Measurements from ENCODE around the gene IREB2.

The IREB2 gene

GRCh38 chr15:78394026-78394425 is 44.0 kb upstream of the IREB2 start:
- TF ChIP-seq FOXP2 (optimal IDR thresholded peaks at IDR 0.05; ENCODE audit: borderline replicate concordance, extremely low read depth, extremely low read length, insufficient read depth) (no peak), TAF1 (IDR thresholded peaks at IDR 0.05; ENCODE audit: borderline replicate concordance, insufficient read depth, low read length) (no peak), POLR2AphosphoS5 (IDR thresholded peaks at IDR 0.05; ENCODE audit: low read depth, low read length) (no peak), SIN3A (IDR thresholded peaks at IDR 0.05; ENCODE audit: borderline replicate concordance, insufficient read depth, low read length) (no peak)
- TF ChIP-seq, protein P1, sequence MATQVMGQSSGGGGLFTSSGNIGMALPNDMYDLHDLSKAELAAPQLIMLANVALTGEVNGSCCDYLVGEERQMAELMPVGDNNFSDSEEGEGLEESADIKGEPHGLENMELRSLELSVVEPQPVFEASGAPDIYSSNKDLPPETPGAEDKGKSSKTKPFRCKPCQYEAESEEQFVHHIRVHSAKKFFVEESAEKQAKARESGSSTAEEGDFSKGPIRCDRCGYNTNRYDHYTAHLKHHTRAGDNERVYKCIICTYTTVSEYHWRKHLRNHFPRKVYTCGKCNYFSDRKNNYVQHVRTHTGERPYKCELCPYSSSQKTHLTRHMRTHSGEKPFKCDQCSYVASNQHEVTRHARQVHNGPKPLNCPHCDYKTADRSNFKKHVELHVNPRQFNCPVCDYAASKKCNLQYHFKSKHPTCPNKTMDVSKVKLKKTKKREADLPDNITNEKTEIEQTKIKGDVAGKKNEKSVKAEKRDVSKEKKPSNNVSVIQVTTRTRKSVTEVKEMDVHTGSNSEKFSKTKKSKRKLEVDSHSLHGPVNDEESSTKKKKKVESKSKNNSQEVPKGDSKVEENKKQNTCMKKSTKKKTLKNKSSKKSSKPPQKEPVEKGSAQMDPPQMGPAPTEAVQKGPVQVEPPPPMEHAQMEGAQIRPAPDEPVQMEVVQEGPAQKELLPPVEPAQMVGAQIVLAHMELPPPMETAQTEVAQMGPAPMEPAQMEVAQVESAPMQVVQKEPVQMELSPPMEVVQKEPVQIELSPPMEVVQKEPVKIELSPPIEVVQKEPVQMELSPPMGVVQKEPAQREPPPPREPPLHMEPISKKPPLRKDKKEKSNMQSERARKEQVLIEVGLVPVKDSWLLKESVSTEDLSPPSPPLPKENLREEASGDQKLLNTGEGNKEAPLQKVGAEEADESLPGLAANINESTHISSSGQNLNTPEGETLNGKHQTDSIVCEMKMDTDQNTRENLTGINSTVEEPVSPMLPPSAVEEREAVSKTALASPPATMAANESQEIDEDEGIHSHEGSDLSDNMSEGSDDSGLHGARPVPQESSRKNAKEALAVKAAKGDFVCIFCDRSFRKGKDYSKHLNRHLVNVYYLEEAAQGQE (IDR thresholded peaks at IDR 0.05; ENCODE audit: insufficient read depth in 1 of 2, low read depth in 2 of 2, low read length in 2 of 2), result no peak

- no peak for TF ChIP-seq POLR2AphosphoS5 (IDR thresholded peaks at IDR 0.05; ENCODE audit: low read depth, low read length)
- TF ChIP-seq FOXP2 (optimal IDR thresholded peaks at IDR 0.05; ENCODE audit: borderline replicate concordance, extremely low read depth, extremely low read length, insufficient read depth), result no peak
- no peak for TF ChIP-seq SIN3A (IDR thresholded peaks at IDR 0.05; ENCODE audit: borderline replicate concordance, insufficient read depth, low read length)
- no peak for TF ChIP-seq TAF1 (IDR thresholded peaks at IDR 0.05; ENCODE audit: borderline replicate concordance, insufficient read depth, low read length)
- TF ChIP-seq, protein P1 (IDR thresholded peaks at IDR 0.05; ENCODE audit: insufficient read depth in 1 of 2, low read depth in 2 of 2, low read length in 2 of 2), result no peak
Measured at GRCh38 chr15:78394981-78395616, 42.9 kb upstream of the IREB2 start.

DNA sequence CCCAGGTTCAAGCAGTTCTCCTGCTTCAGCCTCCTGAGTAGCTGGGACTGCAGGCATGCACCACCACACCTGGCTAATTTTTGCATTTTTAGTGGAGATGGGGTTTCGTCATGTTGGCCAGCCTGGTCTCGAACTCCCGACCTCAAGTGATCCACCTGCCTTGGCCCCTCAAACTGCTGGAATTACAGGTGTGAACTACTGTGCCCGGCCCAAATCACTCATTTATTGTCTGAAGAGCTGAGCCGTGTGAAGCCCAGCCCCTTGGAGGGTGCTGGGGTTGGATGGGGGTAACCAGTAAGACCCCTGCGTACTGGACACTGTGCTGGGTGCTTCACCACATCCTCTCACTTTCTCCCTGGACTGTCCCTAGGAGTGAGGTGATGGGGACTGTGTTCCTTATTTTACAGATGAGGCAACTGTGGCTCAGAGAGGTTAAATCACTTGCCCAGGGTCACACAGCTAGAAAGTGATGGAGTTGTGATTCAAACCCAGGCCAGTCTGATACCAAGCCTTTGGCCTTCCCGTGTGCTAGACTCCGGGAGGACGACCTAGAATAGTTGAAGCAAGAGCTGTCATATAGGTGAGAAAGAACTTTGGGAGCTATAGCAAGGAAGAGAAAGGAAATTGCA is 41.7 kb upstream of the IREB2 start:
- TF ChIP-seq, protein P1 (IDR thresholded peaks at IDR 0.05; ENCODE audit: insufficient read depth in 1 of 2, low read depth in 2 of 2, low read length in 2 of 2), result no peak
- TF ChIP-seq SIN3A (IDR thresholded peaks at IDR 0.05; ENCODE audit: borderline replicate concordance, insufficient read depth, low read length) (no peak), TAF1 (IDR thresholded peaks at IDR 0.05; ENCODE audit: borderline replicate concordance, insufficient read depth, low read length) (no peak), FOXP2 (optimal IDR thresholded peaks at IDR 0.05; ENCODE audit: borderline replicate concordance, extremely low read depth, extremely low read length, insufficient read depth) (no peak), POLR2AphosphoS5 (IDR thresholded peaks at IDR 0.05; ENCODE audit: low read depth, low read length) (no peak)

DNA sequence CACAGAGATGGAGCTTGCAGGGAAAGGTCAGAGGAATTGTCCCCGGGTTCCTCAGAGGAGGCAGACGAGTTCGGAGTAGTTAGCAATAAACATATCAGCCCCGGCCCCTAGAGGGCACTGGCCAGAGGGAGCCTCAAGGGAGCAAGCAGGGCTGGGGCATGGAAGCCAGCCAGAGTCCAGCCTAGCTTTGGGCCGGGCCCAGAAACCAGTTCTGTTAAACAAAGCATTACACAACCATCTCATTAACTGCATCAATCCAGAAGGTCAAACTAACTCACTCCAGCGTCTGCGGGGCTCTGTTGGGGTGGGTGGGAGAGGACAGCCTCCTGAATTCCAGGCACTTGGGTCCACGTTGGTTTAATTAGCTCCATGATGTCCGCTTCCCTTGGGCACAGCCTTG is 41.0 kb upstream of the IREB2 start:
- TF ChIP-seq TAF1 (IDR thresholded peaks at IDR 0.05; ENCODE audit: borderline replicate concordance, insufficient read depth, low read length) (no peak), FOXP2 (optimal IDR thresholded peaks at IDR 0.05; ENCODE audit: borderline replicate concordance, extremely low read depth, extremely low read length, insufficient read depth) (no peak), SIN3A (IDR thresholded peaks at IDR 0.05; ENCODE audit: borderline replicate concordance, insufficient read depth, low read length) (no peak), POLR2AphosphoS5 (IDR thresholded peaks at IDR 0.05; ENCODE audit: low read depth, low read length) (no peak)
- TF ChIP-seq, protein P1 (IDR thresholded peaks at IDR 0.05; ENCODE audit: insufficient read depth in 1 of 2, low read depth in 2 of 2, low read length in 2 of 2), result no peak
